GM18499 (cell line): ENCODE measurements around the gene ABCB7.
A peak's percentile ranks its signal among the peaks of the same experiment; 100 is the strongest.
"Not testable (repeated sequence)": the region's sequence is repeated elsewhere in the genome, so short reads cannot be mapped to it uniquely, and the experiment has no call there.

Experiments used
- ATAC-seq: cut with Tn5 transposase; IDR thresholded peaks from one replicate; pipeline ENCODE4 v1.9.1; 2021; ENCODE audit warnings: moderate number of reproducible peaks; ENCODE audit not compliant: insufficient read depth, unreplicated experiment

The ABCB7 gene

DNA sequence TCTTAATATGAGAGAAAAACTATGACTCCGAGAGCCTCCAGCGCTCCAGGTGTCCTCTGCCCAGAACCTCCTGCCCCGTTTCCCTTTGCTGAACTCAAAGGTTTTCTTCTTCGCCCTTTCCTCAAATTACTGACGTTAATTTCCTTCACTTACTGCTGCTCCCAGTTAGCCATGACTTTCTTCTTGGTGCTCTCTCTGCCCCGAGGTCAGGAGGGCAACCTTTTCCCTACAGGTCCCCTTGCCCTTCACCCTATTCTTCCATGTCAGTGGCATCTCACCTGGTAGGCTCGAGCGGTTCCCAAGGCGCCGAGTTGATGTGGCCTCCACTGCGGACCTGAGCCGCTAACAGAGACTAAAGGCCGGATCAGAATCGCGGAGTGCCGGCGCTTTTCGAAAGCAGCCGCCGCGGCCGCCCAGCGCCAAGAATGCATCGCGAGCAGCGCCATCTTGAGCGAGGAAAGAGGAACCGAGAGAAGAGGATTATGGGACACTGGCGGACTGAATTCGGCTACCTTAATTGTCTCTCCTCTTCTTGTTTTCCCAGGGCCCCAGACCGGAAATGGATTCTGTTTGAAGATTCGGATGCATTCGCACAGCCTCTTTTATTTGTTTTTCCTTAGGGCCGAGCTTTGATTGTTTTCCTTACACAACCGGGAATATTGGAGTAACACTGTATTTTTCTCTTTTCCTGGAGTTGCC is at the start of gene ABCB7:
Gene ABCB7 (minus strand): TSS at position 457 of the 699 bp plus-strand sequence. CDS start 11 bp downstream, at position 446.
- ATAC-seq: peak; percentile 76

DNA sequence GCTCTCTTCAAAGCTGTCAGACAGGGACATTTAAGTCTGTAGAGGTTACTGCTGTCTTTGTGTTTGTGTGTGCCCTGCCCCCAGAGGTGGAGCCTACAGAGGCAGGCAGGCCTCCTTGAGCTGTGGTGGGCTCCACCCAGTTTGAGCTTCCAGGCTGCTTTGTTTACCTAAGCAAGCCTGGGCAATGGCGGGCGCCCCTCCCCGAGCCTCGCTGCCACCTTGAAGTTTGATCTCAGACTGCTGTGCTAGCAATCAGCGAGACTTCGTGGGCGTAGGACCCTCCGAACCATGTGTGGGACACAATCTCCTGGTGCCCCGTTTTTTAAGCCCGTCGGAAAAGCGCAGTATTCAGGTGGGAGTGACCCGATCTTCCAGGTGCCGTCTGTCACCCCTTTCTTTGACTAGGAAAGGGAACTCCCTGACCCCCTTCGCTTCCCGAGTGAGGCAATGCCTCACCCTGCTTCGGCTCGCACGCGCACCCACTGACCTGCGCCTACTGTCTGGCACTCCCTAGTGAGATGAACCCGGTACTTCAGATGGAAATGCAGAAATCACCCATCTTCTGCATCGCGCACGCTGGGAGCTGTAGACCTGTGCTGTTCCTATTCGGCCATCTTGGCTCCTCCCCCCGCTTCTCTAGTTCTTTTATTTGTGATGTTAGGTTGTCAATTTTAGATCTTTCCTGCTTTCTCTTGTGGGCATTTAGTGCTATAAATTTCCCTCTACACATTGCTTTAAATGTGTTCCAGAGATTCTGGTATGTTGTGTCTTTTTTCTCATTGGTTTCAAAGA is 32.5 kb upstream of the ABCB7 start:
- ATAC-seq: not testable (repeated sequence)

DNA sequence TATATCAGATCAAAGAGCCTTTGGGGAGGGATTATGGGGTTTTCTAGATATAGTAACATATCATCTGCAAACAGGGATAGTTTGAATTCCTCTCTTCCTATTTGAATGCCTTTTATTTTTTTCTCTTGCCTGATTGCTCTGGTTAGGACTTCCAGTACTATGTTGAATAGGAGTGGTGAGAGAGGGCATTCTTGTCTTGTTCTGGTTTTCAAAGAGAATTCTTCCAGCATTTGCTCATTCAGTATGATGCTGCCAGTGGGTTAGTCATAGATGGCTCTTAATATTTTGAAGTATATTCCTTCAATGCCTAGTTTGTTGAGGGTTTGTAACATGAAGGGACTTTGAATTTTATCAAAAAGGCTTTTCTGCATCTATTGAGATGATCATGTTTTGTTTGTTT is 25.6 kb upstream of the ABCB7 start:
- ATAC-seq: no peak

DNA sequence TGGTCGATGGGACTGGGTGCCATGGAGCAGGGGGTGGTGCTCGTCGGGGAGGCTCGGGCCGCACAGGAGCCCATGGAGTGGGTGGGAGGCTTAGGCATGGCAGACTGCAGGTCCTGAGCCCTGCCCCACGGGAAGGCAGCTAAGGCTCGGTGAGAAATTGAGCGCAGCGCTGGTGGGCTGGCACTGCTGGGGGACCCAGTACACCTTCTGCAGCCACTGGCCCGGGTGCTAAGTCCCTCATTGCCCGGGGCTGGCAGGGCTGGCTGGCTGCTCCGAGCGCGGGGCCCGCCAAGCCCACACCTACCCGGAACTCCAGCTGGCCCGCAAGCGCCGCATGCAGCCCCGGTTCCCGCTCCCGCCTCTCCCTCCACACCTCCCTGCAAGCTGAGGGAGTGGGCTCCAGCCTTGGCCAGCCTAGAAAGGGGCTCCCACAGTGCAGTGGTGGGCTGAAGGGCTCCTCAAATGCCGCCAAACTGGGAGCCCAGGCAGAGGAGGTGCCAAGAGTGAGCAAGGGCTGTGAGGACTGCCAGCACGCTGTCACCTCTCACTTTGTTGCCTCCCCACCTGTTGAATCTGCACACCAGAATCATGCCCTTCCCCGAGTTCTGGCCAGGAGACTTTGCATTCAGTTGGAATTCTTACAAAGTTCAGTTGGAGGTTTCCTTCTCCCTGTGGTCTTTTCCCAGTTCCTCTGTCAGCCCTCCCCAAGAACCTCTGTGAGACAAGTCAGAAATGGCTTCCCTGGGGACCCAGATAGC is 23.6 kb upstream of the ABCB7 start:
- not testable (repeated sequence) for ATAC-seq

DNA sequence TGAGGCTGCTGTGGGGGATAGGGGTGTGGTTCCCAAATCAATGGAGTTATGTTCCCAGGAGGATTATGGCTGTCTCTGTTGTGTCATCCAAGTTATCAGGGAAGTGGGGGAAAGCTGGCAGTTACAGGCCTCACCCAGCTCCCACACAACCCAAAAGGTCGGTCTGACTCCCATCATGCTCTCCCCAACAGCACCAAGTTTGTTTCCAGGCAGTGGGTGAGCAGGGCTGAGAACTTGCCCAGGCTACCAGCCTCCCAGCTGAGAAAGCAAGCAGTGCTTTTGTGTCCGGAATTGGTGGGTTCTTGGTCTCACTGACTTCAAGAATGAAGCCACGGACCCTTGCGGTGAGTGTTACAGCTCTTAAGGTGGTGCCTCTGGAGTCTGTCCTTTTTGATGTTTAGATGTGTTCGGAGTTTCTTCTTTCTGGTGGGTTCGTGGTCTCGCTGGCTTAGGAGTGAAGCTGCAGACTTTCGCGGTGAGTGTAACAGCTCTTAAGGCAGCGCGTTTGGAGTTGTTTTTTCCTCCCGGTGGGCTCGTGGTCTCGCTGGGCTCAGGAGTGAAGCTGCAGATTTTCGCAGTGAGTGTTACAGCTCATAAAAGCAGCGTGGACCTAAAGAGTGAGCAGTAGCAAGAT is 16.3 kb upstream of the ABCB7 start:
- not testable (repeated sequence) for ATAC-seq

DNA sequence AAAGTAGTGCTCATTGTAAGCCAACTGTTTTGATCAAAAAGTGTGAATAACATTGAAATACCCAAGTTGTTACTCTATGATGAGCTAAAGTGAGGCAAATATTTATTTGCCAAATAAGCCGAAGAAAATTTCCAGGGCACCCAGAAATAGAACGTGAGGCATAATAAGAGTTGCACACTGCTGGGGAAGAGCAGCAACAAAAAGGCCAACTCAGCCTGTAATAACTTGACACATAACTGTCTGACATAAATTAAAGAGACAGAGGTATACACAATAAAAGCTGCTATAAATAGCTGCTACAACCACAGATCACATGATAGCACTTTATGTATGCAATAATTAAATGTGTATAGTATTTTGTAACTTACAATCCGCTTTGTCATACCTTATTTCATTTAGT is 2.0 kb upstream of the ABCB7 start:
- ATAC-seq: no peak

DNA sequence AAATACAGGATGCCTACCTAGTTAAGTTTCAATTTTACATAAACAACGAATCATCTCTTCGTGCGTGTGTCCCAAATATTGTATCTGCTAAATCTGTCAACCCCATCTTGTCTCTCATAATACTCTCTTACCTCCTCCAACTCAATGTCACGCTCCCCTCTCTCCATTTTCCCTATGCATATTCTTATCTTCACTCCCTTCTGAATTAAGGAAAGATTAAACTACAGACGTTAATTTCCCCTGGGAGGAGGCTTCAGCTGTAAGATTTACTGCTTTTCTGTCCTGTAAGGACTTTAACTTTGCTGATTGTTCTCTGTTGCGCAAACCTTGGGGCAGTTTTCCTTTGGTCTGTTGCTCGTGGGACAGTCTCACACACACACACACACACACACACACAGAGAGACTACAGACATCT is 455 bp upstream of the ABCB7 start:
- no peak for ATAC-seq

DNA sequence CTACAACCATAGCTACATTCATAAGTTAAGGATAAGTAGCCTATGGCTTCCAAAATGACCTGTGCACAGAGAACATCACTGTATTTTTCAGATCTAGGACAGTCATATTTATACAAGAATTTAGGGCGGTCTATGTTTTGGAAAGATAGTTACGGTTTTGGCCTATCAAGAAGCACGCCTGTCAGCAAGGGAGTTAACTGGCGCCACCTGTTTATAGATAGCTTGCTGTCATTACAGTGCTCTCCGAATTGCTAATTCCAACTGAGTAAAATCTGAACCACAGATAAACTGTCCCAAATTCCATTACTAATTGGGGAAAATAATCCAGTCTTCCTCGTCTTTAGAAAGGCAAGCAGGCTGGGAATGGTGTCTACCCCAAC is 646 bp downstream of the ABCB7 start:
- ATAC-seq: no peak

DNA sequence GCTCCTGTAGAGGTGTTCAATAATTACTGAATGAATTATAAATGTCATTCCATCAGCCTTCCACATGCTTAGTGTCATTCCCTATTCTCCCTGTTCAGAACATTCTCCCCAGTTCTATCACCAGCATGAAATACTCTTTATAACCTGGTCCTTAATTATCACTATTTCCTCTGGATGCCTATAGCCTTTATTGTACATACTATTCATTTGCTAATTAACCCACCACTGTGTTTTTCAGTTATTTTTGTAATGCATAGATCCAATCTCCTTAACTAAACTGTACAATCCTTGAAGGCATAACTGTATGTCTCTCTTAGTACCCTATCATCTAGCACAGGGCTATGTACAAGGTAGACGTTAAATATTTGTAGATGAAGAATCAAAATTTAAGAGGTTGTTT is 1.2 kb downstream of the ABCB7 start:
- no peak for ATAC-seq

DNA sequence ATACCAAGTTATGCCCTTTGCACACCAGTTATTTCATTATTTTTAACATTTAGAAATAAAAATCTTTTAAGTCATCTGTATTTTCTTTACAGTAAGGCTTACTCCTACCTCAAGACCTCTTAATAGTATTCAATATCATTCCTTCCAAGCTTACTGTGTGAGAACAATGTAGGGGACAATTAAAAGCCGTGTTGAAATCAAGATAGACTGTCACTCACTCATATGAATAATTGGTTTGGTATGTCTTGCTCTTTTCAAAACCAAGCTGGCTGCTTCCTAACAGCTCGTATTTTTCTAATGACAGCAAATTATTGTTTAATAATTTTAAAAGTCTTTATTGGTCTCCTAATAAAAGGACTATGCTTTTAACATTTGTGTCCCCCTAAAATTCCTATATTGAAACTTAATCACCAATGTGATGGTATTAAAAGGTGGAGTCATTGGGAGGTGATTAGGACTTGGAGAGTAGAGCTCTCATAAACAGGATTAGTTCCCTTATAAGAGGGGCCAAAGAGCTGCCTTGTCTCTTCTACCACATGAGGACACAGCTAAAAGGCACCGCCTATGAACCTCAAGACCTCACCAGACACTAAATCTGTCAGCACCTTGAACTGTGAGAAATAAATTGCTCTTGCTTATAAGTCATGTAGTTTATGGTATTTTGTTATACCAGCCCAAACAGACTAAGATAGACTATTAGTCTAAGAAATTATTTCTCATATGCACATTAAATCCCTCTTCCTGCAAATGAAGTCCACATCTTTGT is 4.1 kb downstream of the ABCB7 start:
- no peak for ATAC-seq

DNA sequence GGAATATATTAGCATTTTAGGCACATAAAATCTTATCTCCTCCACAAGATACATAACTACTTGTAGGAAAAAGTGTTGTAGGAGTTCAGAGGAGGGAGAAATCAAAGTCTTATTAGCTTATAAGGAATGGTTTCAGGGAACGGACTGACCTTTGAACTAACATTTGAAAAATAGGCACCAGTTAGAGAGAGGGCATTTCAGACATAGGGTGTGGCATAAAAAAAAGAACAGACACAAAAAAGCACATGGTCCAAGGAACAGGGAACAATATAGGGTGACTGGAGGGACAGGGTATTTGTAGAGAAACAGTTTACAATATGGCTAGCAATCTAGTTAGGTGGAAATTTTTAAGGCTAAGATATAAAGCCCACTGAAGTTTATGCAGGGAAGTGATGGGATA is 6.4 kb downstream of the ABCB7 start:
- no peak for ATAC-seq

DNA sequence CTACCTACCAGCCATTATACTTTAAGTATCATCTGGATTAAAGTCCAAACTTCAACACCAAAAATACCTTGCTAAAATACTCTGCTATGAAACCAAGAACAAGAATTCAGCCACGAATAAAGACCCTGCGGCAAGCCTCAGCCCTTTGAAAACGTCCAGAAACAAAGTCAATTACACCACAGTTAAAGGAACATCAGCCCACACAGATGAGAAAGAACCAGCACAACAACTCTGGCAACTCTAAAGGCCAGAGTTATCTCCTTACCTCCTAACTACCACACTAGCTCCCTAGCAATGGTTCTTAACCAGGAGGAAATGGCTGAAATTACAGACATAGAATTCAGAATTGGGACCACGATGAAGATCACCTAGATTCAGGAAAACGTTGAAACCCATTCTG is 23.4 kb downstream of the ABCB7 start:
- ATAC-seq: no peak

DNA sequence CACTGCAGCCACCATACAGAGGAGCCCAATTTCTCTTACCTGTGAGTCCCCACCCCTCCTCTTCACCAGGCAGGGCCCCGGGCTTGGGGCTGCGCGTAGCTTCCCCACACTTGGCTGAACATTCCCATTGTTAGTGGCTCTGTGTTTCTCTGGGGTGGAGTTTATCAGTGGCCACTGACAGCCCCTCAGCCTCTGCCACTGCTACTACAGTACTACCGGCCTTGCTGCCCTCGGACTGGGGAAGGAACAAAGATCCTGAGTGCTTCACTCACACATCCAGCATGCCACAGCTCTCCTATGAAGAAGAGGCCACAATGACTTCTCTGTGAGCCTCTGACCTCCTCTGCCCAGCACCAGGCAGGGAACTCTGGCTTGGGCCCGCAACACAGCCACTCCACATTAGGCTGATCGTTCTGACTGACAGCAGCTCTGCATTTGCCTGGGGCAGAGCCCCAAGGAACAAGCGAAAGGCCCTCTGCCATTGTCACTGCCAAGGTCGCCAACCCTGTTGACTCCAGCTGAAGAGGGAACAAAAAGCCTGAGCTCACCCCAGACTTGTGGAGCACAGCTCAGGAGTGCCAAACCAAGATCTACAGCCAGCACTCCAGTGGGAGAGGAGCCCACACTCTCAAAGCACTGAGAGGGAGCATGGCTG is 24.0 kb downstream of the ABCB7 start:
- ATAC-seq: no peak

DNA sequence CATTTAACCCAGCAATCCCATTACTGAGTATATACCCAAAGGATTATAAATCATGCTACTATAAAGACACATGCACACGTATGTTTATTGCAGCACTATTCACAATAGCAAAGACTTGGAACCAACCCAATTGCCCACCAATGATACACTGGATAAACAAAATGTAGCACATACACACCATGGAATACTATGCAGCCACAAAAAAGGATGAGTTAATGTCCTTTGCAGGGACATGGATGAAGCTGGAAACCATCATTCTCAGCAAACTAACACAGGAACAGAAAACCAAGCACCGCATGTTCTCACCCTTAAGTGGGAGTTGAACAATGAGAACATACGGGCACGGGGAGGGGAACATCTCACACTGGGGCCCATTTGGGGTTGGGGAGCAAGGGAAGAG is 27.0 kb downstream of the ABCB7 start:
- not testable (repeated sequence) for ATAC-seq

DNA sequence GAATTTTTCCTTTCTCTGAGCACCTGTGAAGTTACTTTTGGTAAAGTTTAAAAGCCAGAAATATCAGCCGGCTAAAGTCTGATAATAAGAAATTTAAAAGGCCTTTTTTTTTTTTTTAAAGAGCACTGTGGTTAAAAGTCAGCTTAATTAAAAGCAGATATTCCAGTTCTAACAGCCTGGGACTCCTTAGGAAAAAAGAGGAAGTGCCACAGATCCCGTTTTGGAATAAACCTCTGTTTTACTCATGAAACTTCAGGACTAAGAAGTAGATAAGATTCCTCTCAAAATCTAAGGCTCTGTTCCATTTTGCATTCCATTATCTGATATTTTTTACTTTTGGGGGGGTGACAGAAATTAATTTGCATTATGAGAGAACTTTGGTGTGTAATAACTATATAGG is 37.8 kb downstream of the ABCB7 start:
- ATAC-seq: no peak

DNA sequence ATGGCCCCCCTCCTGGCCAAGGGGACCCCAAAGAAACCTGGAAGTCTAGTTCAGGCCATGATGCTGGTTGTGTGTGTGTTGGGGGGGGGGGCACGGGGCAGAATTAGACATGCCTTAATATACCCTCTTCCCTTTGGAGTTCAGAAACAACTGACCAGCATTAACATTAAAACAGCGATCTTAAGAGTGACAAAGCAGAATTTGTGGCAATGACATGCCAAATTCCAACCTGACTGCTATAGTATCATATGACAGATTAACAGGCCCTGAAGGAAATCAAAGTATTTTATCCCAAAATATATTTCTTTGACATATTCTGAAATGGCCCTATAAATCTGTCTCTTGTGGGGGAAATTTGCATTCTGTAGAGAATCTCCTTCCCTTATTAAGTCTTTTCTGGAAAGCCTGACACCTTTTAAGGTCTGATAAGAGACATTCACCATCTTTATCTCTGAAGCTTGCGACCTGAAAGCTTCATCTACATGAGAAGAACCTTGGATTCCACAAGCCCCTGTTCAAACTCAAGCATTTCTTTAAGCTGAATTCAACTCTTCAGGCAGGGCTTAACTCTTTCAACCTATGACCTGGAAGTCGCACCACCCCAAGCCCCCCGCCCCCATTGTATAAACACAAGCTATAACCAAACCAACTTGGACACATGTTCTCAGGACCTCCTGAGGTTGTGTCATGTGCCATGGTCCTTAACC is 40.2 kb downstream of the ABCB7 start:
- no peak for ATAC-seq

DNA sequence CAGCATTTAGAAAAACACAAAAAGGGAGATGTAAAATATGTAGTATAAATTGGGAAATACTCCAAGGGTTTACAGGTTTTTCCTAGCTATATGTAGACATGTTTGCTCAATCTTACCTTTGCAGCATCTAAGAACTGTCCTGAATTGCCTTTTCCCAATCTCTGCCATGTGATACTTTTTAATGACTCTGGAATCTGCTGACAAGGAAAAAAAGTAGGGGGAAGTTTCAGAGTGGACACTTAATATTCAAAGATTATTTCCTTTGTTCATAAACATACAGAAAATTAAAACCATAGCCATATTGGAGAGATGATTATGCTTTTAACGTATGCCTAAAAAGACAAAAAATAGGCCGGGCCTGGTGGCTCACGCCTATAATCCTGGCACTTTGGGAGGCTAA is 41.4 kb downstream of the ABCB7 start:
- ATAC-seq: no peak

DNA sequence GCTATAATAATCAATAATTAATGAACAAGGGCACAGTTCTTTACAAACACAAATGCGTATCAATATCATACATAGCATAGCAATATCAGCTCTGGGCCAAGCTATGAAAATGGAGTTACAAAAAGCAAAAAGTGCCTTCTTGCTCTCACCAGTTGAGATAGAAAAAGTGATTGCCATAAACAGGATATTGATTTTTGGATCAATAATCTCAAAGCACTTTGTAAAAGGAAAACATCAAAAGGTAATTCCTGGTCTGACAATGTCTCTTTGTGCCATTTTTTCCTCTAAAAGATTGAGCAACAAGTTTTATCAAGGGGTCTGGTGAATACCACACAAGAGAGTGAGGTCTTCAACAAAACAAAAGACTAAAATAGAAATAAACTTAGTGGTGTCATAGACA is 42.4 kb downstream of the ABCB7 start:
- ATAC-seq: no peak
